Osteoblast (primary cell): ENCODE measurements around the gene BRD3OS. TPM values are rescaled to one million over a fixed set of nuclear protein-coding genes. Genes with fewer than 3 reads are reported as not detected.

ENCODE experiments used
- DNase-seq: peaks from one replicate; pipeline ENCODE4 v3.0.0; 2011; ENCODE audit warnings: low spot score, mixed read lengths; ENCODE audit not compliant: insufficient read length; ENCODE audit errors: missing footprints
- H2AFZ ChIP-seq: 2 replicates; pipeline ENCODE4 v1.6.0; 2011; ENCODE audit warnings: mild to moderate bottlenecking, low read length
- H3K27ac ChIP-seq: 2 replicates; pipeline ENCODE4 v1.5.1; 2011; ENCODE audit warnings: mild to moderate bottlenecking, low read depth, low read length, moderate library complexity
- H3K27me3 ChIP-seq: 2 replicates; pipeline ENCODE4 v1.6.0; 2012; ENCODE audit warnings: mild to moderate bottlenecking, control low read depth, inconsistent platforms, low read length, moderate library complexity; ENCODE audit not compliant: insufficient read depth
- H3K36me3 ChIP-seq: 2 replicates; pipeline ENCODE4 v1.5.1; 2011; ENCODE audit warnings: mild to moderate bottlenecking, low read length, control low read depth, moderate library complexity; ENCODE audit not compliant: insufficient read depth
- H3K4me1 ChIP-seq: 2 replicates; pipeline ENCODE4 v1.5.1; 2011; ENCODE audit warnings: mild to moderate bottlenecking, low read length, control low read depth, moderate library complexity; ENCODE audit not compliant: insufficient read depth
- H3K4me2 ChIP-seq: 2 replicates; pipeline ENCODE4 v1.6.0; 2011; ENCODE audit warnings: mild to moderate bottlenecking, low read length; ENCODE audit not compliant: insufficient read depth
- H3K4me3 ChIP-seq: fragments of 200-600 bp; sonication (generic); 3 replicates; pipeline ENCODE4 v1.5.1; 2012; ENCODE audit warnings: mild to moderate bottlenecking, low read length, inconsistent platforms; ENCODE audit not compliant: insufficient read depth
- H3K79me2 ChIP-seq: 2 replicates; pipeline ENCODE4 v1.6.0; 2012; ENCODE audit warnings: mild to moderate bottlenecking, low read length, control low read depth, inconsistent platforms; ENCODE audit not compliant: insufficient read depth
- H3K9me3 ChIP-seq: 2 replicates; pipeline ENCODE4 v1.5.1; 2011; ENCODE audit warnings: low read depth, low read length, control low read depth
- H4K20me1 ChIP-seq: 2 replicates; pipeline ENCODE4 v1.6.0; 2012; ENCODE audit warnings: mild to moderate bottlenecking, low read length, control low read depth; ENCODE audit not compliant: insufficient read depth
- total RNA-seq: library from RNA; depleted of rRNA; stranded (reverse); fragments of >200 nt; gene quantifications from 2 replicates; pipeline ENCODE4 v1.2.3, GENCODE V29; 2012
- TF ChIP-seq, protein P1 (sequence below): IDR thresholded peaks from 2 replicates; pipeline ENCODE4 v1.5.1; 2011; ENCODE audit warnings: mild to moderate bottlenecking, low read depth, low read length, moderate library complexity; ENCODE audit errors: extremely low read depth

The BRD3OS gene
- total RNA-seq, 1 donor = 26.1 TPM

DNA sequence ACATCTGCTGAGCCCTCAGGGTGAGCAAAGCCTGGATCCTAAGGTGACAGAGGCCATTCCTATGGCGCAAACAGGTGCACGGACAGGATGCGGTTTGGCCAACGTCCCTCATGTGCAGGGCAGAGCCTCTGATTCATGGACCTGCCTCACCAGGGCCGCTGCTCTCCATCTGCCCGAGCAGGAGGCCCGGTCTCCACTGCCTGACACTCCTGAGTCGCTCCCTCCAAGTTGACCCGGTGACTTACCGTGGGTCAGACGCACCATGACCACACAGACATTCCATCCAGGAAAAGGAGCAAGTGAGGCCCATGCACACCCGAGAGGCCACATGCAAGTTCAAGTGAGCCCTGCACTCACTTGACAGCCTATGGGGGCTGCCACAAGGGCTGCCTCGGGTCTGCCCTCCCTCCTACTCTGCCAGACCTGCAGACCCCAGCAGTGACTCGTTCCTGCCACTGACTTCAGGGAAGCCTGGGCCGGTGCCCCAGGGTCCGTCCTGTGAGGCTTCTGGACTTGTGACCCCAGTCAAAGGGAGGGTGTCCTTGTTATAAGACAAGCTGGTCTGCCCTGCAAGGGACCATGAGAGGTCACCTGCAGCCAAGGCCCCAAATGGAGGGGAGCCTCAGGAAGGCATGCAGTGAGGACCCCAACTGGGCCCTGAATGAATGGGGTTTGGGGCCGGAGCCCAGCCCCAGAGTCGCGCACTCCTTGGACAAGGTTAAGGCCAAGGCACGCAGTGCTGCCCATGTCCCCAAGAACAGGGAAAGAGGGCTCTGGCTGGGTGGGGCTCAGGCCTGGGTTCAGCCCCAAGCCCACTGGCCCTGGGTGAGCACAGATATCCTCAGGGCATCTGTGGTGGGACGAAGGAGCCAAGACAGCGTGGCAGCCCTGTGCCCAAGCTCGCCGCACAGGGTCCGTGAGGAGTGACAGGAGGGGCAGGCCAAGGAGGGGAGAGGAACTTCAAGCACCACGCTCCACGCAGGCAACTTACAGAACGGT lies 10.1 kb downstream of the BRD3OS start:
- H3K4me1 ChIP-seq = no peaks in the 10 kb centered on the region
- TF ChIP-seq, protein P1, sequence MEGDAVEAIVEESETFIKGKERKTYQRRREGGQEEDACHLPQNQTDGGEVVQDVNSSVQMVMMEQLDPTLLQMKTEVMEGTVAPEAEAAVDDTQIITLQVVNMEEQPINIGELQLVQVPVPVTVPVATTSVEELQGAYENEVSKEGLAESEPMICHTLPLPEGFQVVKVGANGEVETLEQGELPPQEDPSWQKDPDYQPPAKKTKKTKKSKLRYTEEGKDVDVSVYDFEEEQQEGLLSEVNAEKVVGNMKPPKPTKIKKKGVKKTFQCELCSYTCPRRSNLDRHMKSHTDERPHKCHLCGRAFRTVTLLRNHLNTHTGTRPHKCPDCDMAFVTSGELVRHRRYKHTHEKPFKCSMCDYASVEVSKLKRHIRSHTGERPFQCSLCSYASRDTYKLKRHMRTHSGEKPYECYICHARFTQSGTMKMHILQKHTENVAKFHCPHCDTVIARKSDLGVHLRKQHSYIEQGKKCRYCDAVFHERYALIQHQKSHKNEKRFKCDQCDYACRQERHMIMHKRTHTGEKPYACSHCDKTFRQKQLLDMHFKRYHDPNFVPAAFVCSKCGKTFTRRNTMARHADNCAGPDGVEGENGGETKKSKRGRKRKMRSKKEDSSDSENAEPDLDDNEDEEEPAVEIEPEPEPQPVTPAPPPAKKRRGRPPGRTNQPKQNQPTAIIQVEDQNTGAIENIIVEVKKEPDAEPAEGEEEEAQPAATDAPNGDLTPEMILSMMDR = no peak
- H3K27me3 ChIP-seq = no peaks in the 10 kb centered on the region
- peaks cover 46% of the 10 kb centered on the region for H3K36me3 ChIP-seq
- H3K4me2 ChIP-seq = no peak overlapping the region
- DNase-seq = peak; percentile 38
- H2AFZ ChIP-seq = no peak overlapping the region
- H3K79me2 ChIP-seq = no peaks in the 10 kb centered on the region
- peaks cover 2% of the 10 kb centered on the region for H4K20me1 ChIP-seq
- no peak overlapping the region for H3K4me3 ChIP-seq
- no peaks in the 10 kb centered on the region for H3K9me3 ChIP-seq
- no peak overlapping the region for H3K27ac ChIP-seq

DNA sequence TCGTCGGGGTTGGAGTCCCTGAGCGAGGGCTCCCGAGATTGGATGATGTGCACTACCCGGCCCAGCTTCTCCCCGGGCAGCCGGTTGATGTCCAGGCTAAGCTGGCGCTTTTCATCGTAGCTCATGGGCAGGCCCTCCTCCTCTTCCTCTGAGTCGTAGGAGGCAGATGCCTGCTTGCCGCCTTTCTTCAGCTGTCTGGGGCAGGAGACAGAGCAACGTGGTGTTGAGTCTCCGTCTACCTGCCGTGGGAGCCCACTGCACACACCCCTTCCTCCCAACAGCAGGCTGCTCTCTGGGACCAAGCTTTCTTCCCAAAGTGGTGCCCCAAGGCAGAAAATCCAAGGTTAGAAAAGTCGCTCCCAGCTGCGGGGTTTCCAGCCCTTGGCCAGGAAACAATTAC lies 10.8 kb downstream of the BRD3OS start:
- Histone ChIP-seq H2AFZ (no peak overlapping the region), H3K27me3 (no peaks in the 10 kb centered on the region)
- TF ChIP-seq, protein P1 = no peak

DNA sequence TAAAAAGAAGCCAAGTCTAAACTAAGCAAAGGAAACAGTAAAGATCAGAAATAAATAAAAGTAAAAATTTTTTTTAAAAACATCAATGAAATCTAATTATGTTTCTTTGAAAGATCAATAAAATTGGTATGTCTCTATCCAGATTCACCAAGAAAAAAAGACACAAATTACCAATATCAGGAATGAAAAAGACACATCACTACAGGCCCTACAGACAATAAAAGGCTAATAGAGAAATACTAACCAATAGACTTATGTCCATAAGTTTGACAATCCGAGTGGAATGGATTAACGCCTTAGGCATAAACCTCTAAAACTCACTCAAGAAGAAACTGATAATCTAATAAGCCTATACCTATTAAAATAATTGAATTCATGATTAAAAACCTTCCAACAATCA lies 12.4 kb downstream of the BRD3OS start:
- H3K4me2 ChIP-seq = no peak overlapping the region
- TF ChIP-seq, protein P1 = no peak
- DNase-seq = peak; percentile 8
- no peaks in the 10 kb centered on the region for H3K4me1 ChIP-seq
- no peaks in the 10 kb centered on the region for H3K9me3 ChIP-seq
- H3K36me3 ChIP-seq = peaks cover 34% of the 10 kb centered on the region
- H2AFZ ChIP-seq = no peak overlapping the region
- no peaks in the 10 kb centered on the region for H3K27me3 ChIP-seq
- H3K79me2 ChIP-seq = no peaks in the 10 kb centered on the region
- H4K20me1 ChIP-seq = peaks cover 5% of the 10 kb centered on the region
- H3K27ac ChIP-seq = no peak overlapping the region
- H3K4me3 ChIP-seq = no peak overlapping the region

More for the DNA sequence above, 10.8 kb downstream of the BRD3OS start:
- peaks cover 43% of the 10 kb centered on the region for H3K36me3 ChIP-seq
- H3K4me1 ChIP-seq = no peaks in the 10 kb centered on the region
- no peaks in the 10 kb centered on the region for H3K79me2 ChIP-seq
- no peak overlapping the region for H3K27ac ChIP-seq
- no peaks in the 10 kb centered on the region for H3K9me3 ChIP-seq
- H3K4me3 ChIP-seq = no peak overlapping the region
- no peak overlapping the region for H3K4me2 ChIP-seq
- DNase-seq = peak; percentile 39
- peaks cover 5% of the 10 kb centered on the region for H4K20me1 ChIP-seq

DNA sequence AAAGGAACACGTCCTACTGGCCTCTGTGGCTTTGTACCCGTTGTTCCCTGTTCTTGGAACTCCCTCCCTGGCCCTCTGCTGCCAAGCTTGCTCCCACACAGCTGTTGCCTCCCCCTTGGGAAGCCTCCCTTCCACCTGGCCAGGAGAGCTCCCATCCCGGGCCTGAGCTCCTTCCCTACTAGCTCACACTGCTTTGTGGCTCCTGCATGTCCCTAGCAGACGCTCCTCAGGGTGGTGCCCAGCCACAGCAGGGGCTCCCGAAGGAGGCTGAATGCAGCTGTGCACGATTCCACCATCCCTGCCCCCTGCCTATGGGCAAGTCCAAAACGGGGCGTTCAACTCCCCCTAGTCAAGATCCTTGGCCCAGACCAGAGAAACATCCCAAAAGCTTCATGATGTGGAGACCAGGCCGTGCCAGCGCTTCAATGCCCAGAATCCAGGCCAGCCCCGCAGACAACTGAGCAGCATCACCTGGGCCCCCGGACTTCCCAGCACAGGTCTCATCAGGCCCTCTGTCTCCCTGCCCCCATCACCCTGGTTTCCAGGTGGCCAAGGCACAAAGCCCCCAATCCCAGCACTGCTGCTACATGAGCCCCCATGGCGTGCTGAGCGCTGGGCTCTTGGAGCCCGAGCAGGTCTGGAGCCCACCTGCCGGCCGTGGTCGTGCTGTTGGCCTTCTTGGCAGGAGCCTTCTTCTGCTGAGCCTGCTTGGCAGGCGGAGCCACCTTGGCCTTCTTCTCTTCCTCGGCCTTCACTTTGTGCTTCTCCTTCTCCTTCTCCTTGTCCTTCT lies 14.3 kb downstream of the BRD3OS start:
- Histone ChIP-seq H3K4me2 (no peak overlapping the region), H3K4me1 (no peaks in the 10 kb centered on the region), H3K27me3 (no peaks in the 10 kb centered on the region), H3K27ac (no peak overlapping the region), H3K36me3 (peaks cover 23% of the 10 kb centered on the region), H3K4me3 (no peak overlapping the region), H4K20me1 (peaks cover 11% of the 10 kb centered on the region), H2AFZ (no peak overlapping the region), H3K9me3 (no peaks in the 10 kb centered on the region), H3K79me2 (no peaks in the 10 kb centered on the region)
- DNase-seq = peak; percentile 29
- TF ChIP-seq, protein P1 = no peak
